Measurements from ENCODE around the gene PDIA6. TPM values are rescaled to one million over a fixed set of nuclear protein-coding genes. Genes with fewer than 3 reads are reported as not detected.

Gene PDIA6
- total and polyA plus RNA-seq, 2 of the 4 experiments (the other 2 are of a cell fraction), result 204 to 349 TPM

DNA sequence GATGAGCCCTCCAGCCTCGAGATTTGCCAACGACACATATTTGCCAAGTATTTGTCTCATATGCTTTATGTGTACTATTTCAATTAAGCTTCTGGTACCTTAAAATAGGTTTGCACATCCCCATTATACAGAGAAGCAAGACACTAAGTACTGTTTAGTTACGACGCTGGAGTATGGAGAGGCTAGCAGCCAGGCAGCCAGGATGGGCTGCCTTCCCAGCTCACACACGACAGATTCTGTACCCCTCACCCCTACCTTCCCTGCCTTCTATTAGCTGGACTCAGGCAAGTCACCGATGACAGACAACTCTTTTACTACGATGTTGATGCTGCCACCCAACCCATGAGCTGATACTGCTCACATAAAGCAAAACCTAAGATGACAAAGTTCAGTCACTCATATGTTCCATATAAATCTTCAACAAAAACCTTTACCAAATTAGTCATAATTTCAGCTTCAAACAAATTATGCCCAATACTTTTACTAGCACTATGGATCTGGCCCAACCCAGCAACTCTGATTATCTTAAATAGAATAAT lies 17.0 kb downstream of the PDIA6 start:
- no peak overlapping the region for H3K23ac ChIP-seq (ENCODE audit: low read depth, low read length)
- CTCF ChIA-PET, result no interaction called here
- intact Hi-C loops (cut with micrococcal nuclease) (no loop called here), dilution Hi-C loops (cut with HindIII; ENCODE audit: low sequenced_read_pairs, unreplicated experiment) (no loop called here), in situ Hi-C loops (cut with MboI; ENCODE audit: low sequenced_read_pairs) (no loop called here)
- TF ChIP-seq, protein P1, sequence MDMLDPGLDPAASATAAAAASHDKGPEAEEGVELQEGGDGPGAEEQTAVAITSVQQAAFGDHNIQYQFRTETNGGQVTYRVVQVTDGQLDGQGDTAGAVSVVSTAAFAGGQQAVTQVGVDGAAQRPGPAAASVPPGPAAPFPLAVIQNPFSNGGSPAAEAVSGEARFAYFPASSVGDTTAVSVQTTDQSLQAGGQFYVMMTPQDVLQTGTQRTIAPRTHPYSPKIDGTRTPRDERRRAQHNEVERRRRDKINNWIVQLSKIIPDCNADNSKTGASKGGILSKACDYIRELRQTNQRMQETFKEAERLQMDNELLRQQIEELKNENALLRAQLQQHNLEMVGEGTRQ (IDR thresholded peaks at IDR 0.05; ENCODE audit: low read depth, low read length), result no peak
- TF ChIP-seq, protein P2, sequence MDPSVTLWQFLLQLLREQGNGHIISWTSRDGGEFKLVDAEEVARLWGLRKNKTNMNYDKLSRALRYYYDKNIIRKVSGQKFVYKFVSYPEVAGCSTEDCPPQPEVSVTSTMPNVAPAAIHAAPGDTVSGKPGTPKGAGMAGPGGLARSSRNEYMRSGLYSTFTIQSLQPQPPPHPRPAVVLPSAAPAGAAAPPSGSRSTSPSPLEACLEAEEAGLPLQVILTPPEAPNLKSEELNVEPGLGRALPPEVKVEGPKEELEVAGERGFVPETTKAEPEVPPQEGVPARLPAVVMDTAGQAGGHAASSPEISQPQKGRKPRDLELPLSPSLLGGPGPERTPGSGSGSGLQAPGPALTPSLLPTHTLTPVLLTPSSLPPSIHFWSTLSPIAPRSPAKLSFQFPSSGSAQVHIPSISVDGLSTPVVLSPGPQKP (IDR thresholded peaks at IDR 0.05; ENCODE audit: borderline replicate concordance, low read depth, low read length), result no peak
- TF ChIP-seq MAFK (IDR thresholded peaks at IDR 0.05; ENCODE audit: low read depth, low read length), result no peak
- H2BK20ac ChIP-seq (ENCODE audit: low read depth, low read length), result no peak overlapping the region
- H3K4me3 ChIP-seq (ENCODE audit: insufficient read depth, low read depth, low read length), result no peak overlapping the region
- H4K8ac ChIP-seq (ENCODE audit: low read depth in 2 of 2, low read length in 2 of 2), result no peak overlapping the region
- no peaks in the 10 kb centered on the region for H3K27me3 ChIP-seq (ENCODE audit: control insufficient read depth, insufficient read depth, low read length)
- H3K56ac ChIP-seq (ENCODE audit: extremely low read depth, insufficient read depth, low read length), result no peak overlapping the region
- H4K5ac ChIP-seq (ENCODE audit: low read depth, low read length), result no peak overlapping the region
- H4K20me1 ChIP-seq (ENCODE audit: insufficient read depth, low read length), result peaks cover 32% of the 10 kb centered on the region
- H3K9me1 ChIP-seq (ENCODE audit: insufficient read depth, low read length), result no peaks in the 10 kb centered on the region; the same call in 1 of the 2 replicates
- no peak overlapping the region for H2AK9ac ChIP-seq (replicated peaks; ENCODE audit: low read depth, low read length, poor library complexity)
- H3K27ac ChIP-seq (ENCODE audit: insufficient read depth, low read length), result no peak overlapping the region
- DNase-seq, result no peak
- no peak overlapping the region for H2BK120ac ChIP-seq (ENCODE audit: low read depth, low read length)
- H2BK15ac ChIP-seq (ENCODE audit: low read depth, low read length), result no peak overlapping the region
- peaks cover 39% of the 10 kb centered on the region for H3K36me3 ChIP-seq (ENCODE audit: control insufficient read depth, insufficient read depth, low read length)
- no peak overlapping the region for H3K4ac ChIP-seq (ENCODE audit: low read depth, low read length)
- ATAC-seq (ENCODE audit: low read depth), result no peak
- H3K79me1 ChIP-seq (ENCODE audit: low read depth in 1 of 2, low read length in 2 of 2), result peaks cover 26 to 52% of the 10 kb centered on the region in 2 experiments
- BruUV-seq (replicated peaks), result no TSS peak
- no peak overlapping the region for H3K18ac ChIP-seq (ENCODE audit: low read depth, low read length)
- H2AFZ ChIP-seq (replicated peaks; ENCODE audit: low read length, poor library complexity), result no peak overlapping the region
- H2AK5ac ChIP-seq (ENCODE audit: low read depth, low read length), result no peak overlapping the region
- POLR2A ChIA-PET (ENCODE audit: unreplicated experiment), result no interaction called here
- H3K4me1 ChIP-seq (ENCODE audit: control insufficient read depth, insufficient read depth, low read length), result no peaks in the 10 kb centered on the region
- H3K14ac ChIP-seq (replicated peaks; ENCODE audit: low read depth, low read length), result no peak overlapping the region
- H3K9me3 ChIP-seq (ENCODE audit: control insufficient read depth, insufficient read depth, low read length), result no peaks in the 10 kb centered on the region
- 80% methylated on average over 3 of the region's 7 CpGs; no CpG with 5 or more reads in 1 of the 2 experiments for WGBS, 2 experiments (ENCODE audit: extremely low coverage in 2 of 2, insufficient read length in 1 of 2)
- no peak overlapping the region for H3K4me2 ChIP-seq (ENCODE audit: low read depth, low read length)
- H4K91ac ChIP-seq (ENCODE audit: insufficient read depth, low read depth, low read length), result no peak overlapping the region
- no peak overlapping the region for H2BK5ac ChIP-seq (ENCODE audit: low read depth, low read length, poor library complexity, severe bottlenecking)
- no peak overlapping the region for H3K9ac ChIP-seq (ENCODE audit: low read depth, low read length)
